ENCODE results near the gene COX19.
A peak's percentile ranks its signal among the peaks of the same experiment; 100 is the strongest.
"Not testable (repeated sequence)": the region's sequence is repeated elsewhere in the genome, so short reads cannot be mapped to it uniquely, and the experiment has no call there.

COX19 gene

DNA sequence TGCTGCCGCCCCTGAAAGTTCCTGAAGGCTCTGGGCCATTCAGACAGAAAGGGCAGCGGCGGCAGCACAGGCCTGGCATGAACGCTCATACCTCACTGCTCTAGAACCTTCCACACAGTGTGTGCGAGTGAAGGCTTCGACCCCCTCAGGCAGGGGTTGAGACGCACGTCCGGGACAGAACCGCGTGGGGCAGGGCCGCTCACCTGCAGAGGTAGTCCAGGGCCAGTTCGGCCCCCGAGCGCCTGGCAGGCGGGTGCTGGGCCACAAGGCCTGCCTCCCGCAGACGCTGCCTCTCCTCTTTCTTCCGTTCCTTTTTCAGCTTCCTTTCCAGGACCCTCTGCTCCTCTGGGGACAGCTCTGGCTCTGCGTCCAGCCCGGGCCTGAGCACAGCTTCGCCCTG lies 34.4 kb upstream of the COX19 start:
- no peak for DNase-seq

DNA sequence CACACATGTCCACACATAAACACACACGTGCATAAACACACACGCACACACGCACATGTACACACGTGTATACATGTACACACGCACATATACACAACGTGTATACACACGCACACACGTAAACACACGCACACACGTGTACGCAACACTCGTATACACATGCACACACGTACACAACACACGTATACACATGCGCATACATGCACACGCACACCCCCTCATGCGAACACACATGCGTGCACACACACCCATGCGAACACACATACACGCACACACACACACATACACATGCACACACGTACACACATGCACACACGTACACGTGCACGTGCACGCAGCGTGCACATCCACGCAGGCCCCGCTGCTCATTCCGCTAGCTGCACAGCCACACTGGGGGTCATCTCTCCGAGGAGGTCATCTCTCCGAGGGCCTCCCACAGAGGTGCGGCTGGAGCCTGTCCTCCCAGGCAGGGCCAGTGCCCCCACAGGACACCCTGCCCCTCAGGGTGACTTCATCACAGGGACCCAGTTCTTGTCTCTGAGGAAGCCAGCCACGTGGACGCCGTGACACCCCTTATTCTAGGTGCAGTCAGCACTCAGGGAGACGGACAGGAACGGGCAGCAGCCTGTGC lies 33.5 kb upstream of the COX19 start:
- no peak for DNase-seq

DNA sequence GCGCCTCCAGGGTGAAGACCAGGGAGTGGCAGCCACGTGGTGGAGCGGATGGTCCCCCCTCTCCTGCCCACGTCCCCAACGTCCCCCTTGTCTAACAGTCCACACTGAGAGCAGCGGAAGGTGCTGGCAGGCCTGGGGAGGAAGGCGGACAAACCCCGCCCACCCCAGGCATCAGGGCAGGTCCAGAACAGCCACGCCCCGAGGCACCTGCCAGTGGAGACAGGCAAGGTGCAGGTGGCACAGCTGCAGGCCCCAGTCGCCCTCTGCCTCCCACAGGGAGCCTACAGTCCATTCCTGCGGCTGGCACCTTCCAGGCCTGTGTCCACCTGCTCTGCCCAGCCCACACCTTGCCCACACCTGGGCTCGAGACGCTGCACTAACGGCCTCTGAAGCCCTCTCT lies 32.6 kb upstream of the COX19 start:
- no peak for DNase-seq

DNA sequence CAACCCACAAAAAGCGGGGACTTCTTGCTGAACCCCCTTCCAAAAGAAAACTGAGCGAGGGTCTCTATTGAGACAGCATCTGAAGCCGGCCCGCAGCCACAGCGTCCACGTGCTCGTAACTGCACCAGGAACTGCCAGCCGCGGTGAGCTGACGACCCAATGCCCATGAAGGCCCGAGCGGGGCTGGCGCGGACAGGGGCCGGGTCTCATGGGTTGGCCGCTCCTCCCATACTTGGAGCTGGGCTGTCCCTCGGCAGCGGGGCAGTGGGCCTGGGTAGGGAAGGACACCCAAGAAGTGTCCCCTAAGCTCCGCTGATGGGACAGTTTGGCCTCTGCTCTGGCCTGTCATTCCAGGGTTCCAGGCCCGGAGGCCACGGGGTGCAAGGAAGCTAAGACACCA lies 30.0 kb upstream of the COX19 start:
- no peak for DNase-seq

DNA sequence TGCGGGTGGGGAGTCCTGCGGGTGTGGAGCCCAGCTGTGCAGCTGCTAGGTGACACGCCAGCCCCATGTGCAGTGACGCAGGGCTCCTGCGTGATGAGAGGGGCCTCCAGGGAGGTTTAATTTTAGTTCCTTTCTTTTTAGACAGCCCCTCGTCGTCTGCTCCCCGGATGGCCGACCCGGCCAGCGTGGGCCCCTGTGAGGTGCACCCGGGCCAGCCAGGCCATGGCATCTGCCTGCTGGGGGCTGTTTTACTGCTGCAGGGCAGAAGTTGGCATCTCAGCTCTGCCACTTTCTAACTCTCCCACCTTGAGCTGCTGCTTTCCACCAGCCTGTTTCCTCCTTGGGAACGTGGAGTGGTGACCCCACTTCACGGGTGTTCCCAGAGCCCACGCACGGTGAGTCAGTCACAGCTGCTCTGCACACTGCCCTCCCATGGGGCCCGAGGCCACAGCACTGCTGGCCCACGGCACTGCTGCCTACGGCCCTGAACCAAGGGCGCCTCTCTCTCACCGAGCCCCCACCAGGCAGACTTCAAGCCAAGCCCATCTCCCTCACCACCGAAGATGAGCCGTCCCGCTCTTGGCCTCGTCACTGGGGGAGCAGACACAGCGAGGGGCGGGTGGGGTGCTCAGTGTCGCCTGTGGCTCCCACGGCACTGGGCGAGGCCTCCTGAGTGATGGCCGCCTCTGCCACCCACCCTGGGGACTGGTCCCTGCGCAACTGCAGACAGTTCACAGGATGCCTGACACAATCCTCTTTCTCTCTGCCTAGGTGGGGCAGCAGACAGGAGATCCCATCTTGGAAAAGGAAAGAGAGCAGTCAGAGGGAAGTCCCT lies 28.9 kb upstream of the COX19 start:
- no peak for DNase-seq

DNA sequence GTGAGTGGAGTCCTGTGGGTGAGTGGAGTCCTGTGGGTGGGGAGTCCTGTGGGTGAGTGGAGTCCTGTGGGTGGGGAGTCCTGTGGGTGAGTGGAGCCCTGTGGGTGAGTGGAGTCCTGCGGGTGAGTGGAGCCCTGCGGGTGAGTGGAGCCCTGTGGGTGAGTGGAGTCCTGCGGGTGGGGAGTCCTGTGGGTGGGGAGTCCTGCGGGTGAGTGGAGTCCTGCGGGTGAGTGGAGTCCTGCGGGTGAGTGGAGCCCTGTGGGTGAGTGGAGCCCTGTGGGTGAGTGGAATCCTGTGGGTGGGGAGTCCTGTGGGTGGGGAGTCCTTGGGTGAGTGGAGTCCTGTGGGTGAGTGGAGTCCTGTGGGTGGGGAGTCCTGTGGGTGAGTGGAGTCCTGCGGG lies 27.1 kb upstream of the COX19 start:
- DNase-seq: not testable (repeated sequence)

DNA sequence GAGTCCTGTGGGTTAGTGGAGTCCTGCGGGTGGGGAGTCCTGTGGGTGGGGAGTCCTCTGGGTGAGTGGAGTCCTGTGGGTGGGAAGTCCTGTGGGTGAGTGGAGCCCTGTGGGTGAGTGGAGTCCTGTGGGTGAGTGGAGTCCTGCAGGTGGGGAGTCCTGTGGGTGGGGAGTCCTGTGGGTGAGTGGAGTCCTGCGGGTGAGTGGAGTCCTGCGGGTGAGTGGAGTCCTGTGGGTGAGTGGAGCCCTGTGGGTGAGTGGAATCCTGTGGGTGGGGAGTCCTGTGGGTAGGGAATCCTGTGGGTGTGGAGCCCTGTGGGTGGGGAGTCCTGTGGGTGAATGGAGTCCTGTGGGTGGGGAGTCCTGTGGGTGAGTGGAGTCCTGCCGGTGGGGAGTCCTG lies 26.7 kb upstream of the COX19 start:
- not testable (repeated sequence) for DNase-seq

DNA sequence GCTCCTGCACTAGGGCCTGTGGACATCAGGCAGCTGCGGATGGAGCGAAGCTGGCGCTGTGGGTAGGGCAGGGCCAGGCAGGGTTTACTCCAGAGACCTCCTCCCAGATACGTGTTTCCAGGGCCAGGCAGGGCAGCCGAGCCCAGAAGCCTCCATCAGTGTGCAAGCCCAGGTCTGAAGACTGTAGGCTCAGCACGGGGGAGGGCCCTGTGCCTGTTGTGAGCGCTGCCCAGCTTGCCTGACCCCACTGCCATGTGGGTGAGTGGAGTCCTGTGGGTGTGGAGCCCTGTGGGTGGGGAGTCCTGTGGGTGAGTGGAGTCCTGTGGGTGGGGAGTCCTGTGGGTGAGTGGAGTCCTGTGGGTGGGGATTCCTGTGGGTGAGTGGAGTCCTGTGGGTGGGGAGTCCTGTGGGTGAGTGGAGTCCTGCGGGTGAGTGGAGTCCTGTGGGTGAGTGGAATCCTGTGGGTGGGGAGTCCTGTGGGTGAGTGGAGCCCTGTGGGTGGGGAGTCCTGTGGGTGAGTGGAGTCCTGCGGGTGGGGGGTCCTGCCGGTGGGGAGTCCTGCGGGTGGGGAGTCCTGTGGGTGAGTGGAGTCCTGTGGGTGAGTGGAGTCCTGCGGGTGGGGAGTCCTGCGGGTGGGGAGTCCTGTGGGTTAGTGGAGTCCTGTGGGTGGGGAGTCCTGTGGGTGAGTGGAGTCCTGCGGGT lies 25.9 kb upstream of the COX19 start:
- DNase-seq: not testable (repeated sequence)

DNA sequence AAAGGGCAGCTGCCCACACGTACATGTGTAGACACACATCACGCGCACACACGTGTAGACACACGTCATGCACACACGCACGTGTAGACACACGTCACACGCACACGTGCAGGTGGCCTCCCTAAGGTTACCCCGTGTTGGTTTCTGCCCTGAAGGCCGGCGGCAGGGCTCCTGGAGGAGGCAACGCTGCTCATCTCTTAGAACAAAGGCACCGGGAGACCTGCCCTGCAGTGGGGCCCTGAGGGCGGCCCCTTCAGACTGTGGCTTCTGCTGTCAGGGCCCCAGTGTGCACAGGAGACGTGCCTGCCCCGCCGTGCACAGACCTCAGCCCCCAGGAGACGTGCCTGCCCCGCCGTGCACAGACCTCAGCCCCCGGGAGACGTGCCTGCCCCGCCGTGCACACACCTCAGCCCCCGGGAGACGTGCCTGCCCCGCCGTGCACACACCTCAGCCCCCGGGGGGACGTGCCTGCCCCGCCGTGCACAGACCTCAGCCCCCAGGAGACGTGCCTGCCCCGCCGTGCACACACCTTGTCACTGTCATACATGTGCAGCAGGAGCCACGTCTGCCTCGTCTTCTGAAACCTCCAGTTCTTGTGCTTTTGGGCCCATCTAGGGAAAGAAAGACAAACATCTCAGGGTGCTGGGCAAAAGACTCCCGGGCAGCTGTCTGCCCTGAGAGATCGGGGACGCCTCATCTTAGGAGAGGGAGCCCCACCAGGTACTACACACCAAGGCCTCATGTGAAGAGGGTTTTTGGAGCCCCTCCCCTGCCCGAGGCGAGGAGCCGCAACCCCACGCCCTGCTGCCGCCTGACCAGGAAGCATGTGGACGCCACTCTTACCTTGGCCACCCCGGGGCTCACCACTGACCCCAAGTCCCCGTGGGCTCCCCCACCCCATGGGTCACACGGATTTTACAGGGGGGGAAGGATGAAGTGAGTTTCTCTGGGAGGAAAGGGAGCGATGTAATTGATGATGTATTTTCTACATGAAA lies 24.9 kb upstream of the COX19 start:
- DNase-seq: no peak

DNA sequence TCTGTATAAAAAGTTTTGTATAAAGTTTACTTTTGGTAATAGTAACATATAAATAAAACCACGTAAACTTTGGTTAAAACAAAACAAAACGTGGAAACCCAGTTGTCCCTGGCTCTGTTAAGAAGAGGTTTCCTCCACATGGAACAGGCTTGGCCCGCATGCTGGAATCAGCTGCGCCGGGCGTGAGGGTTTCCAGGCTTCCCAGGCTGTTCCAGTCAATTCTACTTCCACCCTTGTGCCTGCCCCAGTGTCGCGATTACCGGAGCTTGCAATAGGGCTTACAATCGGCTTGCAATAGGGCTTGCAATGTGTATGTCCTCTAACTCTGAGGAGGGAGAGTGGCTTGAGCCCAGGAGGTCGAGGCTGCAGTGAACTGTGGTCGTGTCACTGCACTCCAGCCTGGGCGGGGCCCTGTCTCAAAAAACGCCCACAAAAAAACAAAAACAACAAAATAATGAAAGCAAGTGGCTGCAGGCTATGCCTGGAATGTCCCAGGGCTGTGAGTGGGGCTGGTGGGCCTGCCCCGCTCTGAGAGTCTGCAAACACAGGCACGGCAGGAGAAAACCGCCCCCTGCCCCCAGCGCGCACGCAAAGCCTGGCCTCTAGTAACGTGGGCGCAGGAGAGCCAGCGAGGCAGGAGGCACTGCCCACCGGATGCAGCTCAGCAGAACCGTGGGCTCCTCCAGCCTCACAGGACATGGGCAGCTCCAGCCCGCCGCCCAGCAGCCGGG lies 24.0 kb upstream of the COX19 start:
- DNase-seq: no peak

DNA sequence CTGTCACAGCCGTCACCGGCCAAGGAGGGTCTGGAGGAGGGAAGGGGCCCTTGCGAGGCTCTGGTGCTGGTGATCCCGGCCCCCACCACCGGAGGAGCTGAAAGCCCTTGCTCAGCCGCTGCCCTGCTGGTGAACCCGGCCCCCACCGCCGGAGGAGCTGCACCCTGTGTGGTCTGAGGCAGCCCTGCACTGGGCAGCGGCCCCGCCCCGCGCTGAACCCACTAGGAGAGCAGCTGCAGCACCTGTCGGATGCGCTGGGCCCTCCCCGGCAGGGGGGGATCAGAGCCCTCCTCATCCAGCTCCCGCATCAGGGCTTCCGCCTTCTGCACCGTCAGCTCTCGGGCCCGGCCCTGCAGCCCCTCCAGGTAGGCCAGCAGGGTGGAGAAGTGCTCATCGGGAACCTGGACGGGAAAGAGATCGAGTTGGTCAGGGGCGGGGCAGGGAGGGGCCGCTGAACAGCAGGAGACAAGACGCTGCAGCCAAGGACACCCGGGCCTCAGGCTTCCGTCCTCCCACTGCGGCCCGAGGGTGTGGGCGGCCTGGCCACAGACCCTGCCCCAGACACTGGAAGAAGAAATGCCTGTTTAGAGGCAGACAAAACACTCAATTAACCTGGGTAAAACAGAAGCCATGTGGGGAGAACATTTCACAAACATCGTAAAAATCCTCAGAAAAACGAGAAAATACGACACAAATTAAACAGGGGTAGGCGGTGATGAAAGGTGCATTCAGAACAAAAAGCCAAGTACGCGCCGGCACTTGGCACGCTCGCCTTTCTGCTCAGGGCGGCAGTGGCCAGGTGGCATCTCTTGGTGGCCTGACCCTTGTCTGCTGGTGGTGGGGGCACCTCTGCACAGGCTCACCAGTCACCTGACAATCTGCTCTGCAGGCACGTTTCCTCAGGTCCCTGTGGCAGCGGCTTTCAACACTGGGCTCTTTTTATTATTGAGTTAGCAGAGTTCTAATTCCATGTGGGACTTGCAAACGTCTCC lies 22.4 kb upstream of the COX19 start:
- no peak for DNase-seq

DNA sequence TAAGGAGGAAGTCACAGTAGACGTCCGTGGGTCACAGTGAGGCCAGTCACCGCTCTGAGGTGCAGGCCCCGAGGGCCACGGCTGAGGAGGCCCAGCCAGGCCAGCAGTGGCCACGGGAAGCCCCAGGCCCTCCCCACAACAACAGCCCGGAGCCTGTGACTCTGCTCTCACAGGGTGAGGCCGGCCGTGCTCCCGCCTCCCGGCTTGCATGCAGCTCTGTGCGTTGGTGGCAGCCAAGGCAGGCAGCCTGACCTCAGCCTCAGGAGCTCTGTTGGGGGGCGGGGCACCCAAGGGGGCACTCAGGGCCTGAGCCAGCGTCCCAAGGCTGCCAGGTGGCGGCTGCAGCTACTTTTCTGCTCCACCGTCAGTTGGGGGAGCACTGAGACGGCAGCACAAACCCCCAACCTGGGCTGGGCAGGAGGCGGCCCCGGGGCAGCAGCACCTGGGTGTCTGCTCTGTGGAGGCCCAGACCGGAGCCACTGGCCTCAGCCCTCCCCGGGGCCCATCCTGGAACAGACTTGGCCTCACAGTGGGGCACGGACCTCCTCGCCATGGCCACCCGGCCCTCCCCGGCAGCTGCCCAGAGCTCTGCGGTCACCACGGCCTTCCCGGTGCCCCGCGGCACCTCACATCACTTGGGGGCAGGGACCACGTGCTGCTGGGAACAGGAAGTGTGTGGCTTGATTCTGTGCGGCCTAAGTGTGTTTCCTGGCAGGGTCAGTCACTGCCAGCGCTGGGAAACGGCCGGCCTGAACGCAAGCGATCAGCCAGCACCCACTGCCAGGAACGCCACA lies 20.9 kb upstream of the COX19 start:
- DNase-seq: no peak

DNA sequence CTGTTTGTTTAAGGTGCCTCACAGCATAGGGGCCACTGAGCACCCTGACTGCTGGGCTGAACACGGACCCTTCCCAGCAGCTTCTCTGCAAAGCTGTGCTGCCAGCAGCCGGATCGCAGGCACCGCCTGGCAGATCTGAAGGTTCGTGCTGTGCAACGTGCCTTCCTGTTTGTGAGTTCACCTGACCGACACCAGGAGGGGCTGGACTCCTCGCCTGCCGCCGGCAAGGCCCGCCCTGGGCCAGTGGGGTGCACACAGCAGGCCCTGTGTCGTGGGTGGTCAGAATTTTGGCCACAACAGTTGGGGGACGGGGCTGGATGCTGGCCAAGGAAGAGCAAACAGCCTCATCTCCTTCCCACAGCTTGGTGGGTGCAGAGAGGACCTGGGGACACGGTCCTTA lies 20.2 kb upstream of the COX19 start:
- DNase-seq: no peak

DNA sequence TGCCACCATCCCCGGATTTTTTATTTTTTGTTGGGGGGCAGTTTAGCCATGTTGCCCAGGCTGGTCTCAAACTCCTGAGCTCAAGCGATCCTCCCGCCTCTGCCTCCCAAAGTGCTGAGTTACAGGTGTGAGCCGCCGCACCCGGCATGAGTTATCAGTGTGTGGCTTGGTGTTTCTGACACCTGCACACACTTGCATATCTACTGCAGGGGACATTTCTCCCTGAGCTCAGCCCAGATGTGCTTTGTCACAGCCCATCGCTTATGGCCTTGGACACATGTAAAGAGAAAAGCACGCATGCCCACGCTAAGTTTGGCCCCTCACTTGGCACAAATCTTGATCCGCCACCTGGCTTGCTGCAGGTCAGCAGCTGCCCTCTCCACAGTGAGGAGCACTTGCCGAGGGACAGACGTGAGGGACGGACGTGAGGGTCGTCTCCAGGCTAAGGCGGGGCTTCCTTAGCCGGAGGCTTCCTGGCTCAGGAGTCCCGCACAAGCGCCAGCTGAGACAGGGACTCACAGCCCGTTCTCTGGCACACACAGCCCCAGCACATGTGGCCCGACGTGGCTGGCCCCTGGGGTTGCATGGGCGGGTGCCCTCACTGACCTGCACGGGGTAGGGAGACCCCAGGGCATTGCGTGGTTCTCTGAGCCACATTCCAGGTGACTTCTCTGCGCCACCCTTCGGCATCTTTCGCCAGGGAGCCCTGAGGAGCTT lies 19.4 kb upstream of the COX19 start:
- DNase-seq: no peak

DNA sequence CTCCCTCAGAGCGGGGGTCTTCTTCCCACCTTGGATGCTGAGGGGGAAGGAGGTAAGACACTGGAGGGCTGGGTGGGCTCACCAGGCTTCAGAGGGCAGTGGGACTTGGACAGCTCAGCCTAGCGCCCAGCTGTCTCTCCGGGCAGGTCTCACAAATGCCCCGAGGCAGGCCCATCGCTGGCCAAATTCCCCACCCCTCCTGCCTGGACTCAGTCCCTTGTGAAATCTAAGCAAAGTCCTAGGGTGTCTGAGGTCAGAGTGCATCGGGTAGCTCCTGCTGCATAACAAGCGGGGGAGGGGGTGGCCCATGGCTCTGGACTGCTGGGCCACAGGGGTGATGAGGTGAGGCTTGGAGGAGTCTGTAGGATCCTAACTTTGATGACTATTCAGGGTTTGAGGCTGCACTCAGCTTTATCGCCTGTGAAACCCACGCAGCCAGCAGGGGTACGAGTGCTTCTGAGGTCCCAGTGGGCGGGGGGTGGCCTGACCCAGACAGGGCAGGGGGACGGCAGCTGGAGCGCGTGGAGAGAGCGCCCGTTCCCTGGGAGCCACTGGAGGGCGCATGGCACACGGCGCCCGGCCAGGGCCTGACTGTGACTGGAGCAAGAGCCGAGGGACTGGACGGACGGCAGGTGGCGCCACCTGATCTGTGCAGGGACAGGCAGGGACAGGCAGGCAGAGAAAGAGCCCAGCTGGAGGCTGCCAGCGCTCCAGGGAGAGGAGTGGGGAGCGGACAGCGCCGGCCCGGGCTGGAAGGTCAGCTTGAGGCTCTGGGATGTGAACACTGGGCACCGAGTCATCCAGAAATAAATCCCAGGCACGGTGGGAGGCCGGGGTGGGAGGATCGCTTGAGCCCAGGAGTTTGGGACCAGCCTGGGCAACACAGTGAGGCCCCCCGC lies 17.6 kb upstream of the COX19 start:
- DNase-seq: peak; percentile 74 to 92 (median 88)

DNA sequence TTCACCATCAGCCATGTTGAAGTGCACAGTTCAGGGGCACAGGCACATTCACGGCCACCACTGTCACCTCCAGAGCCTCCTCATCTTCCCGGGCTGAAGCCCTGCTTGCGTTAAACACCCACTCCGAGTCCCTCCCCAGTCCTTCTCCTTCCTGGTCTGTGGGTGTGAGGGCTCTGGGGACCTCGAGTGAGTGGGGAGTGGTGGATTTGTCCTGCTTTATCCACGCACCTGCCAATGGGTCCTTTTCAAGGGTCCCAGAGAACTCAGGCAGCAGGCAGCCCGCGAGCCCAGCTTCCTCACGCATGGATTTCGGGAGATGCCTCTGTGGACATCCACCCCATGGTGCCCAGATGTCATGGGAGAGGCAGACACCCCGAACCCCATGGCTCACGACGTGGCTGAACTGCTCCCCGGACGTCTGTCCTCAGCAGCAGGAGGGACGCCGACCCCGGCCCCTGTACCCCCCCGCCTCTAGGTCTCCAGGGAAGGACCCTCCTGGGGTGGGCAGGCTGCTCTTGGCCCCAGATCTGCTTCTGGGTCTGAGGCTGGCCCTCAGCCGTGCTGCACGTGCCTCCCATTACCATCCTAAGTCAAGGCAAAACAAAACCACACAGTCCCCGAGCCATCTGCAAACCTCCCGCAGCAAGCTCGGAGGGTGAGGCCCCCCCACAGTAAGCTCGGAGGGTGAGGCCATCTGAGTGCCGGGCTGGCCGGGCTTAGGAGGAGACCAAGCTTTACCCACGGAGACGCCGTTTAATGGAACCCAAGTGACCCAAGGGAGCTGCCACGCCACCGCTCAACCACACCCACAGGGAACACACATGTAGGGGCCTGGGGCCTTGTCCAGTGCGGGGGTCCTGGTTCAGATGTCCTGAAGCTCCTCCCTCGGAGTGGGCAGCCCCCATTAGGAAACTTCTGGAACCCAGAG lies 16.6 kb upstream of the COX19 start:
- DNase-seq: no peak

All from stimulated activated naive CD4-positive, alpha-beta T cell (primary cell).